ENCODE results near the gene DENND1A.

- TF ChIP-seq POLR2A (IDR thresholded peaks at IDR 0.05), result no peak
- TF ChIP-seq CTCF (IDR thresholded peaks at IDR 0.05), result no peak
These were observed 439.2 kb downstream of the DENND1A start for GRCh38 chr9:123490688-123491087.
